ENCODE results near the gene TSSK3. TPM values are rescaled to one million over a fixed set of nuclear protein-coding genes. Genes with fewer than 3 reads are reported as not detected.

Gene TSSK3
- total and polyA plus RNA-seq, 2 experiments from 2014 or later = not detected

DNA sequence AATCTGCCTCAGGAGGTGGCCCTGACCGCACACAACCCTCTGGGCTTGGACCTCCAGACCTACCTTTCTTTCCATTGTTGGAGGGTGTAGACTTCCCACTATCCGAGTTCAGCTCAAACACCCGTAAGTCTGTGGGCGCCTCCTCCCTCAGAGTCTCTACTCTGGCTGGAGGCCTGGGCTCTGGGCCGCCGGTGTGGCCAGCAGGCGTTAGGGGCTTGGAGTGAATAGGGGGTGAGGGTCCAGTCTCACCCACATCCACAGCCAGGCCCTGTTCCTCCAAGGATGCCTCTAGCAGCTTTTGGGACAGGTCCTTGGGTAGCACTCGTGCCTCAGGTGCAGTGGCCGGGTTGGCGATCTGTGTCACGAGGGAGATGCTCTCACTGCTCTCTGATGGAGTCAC, 13.9 kb downstream of the TSSK3 start (continued):
- no peak for TF ChIP-seq REST (IDR thresholded peaks at IDR 0.05; ENCODE audit: unreplicated experiment)
- no peak for TF ChIP-seq EZH2 (IDR thresholded peaks at IDR 0.05; ENCODE audit: low read depth, unreplicated experiment)
- no peak for TF ChIP-seq STAT1 (IDR thresholded peaks at IDR 0.05; ENCODE audit: unreplicated experiment)
- no peak for TF ChIP-seq NANOG (IDR thresholded peaks at IDR 0.05; ENCODE audit: borderline replicate concordance)
- TF ChIP-seq CREB1 (CRISPR knock-in tag; IDR thresholded peaks at IDR 0.05; ENCODE audit: low read depth) = no peak
- TF ChIP-seq, protein P1, sequence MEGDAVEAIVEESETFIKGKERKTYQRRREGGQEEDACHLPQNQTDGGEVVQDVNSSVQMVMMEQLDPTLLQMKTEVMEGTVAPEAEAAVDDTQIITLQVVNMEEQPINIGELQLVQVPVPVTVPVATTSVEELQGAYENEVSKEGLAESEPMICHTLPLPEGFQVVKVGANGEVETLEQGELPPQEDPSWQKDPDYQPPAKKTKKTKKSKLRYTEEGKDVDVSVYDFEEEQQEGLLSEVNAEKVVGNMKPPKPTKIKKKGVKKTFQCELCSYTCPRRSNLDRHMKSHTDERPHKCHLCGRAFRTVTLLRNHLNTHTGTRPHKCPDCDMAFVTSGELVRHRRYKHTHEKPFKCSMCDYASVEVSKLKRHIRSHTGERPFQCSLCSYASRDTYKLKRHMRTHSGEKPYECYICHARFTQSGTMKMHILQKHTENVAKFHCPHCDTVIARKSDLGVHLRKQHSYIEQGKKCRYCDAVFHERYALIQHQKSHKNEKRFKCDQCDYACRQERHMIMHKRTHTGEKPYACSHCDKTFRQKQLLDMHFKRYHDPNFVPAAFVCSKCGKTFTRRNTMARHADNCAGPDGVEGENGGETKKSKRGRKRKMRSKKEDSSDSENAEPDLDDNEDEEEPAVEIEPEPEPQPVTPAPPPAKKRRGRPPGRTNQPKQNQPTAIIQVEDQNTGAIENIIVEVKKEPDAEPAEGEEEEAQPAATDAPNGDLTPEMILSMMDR (conservative IDR thresholded peaks at IDR 0.05; ENCODE audit: low read depth in 2 of 2) = no peak
- no peak for TF ChIP-seq ETS1 (IDR thresholded peaks at IDR 0.05)
- no peak for TF ChIP-seq ZNF331 (CRISPR knock-in tag; IDR thresholded peaks at IDR 0.05; ENCODE audit: low read depth)

DNA sequence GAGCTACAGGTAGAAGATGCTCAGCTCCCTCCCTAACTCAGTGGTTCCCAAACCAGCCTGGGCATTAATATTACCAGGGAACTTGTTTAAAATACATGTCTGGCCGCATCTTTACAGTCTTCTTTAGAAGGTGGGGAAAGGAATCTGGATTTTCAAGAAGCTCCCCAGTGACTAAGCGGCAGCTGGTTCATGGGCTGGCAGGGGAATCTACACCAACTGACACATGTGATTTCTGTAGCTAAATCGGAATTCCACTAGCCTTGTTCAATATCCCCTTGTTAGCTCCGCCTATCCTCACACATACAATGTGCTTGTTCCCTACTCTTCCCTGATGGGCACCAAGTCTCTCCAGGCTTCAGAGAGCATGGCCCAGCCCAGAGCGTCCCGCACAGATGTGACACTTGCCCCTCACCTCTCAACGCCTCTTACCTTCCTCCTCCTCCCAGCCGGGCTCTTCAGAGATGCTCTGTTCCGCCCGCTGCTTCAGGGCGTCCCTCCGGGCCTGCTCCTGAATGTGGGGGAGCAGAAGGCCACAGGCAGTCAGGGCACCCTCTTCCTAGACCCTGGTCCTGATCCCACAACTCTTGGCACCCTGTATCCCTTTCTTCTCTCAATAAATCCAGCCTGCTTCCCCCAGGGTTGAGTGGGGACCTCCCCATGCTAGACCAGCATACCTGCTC, 15.3 kb downstream of the TSSK3 start:
- H3K36me3 Mint-ChIP-seq (ENCODE audit: low read depth) = peaks cover 75% of the 10 kb centered on the region
- DNase-seq (ENCODE audit: low spot score) (no peak), ATAC-seq (no peak)
- no peak overlapping the region for H3K4me3 Mint-ChIP-seq
- Histone ChIP-seq H3K79me2 (replicated peaks; ENCODE audit: insufficient read depth) (no peaks in the 10 kb centered on the region), H3K4me2 (no peak overlapping the region), H3K27ac (ENCODE audit: low read depth) (no peak overlapping the region), H3K9me2 (ENCODE audit: insufficient read depth) (no peaks in the 10 kb centered on the region), H3K27me3 (ENCODE audit: insufficient read depth) (no peaks in the 10 kb centered on the region), H3K4me3 (no peak overlapping the region), H3K36me3 (ENCODE audit: insufficient read depth) (peaks cover 16% of the 10 kb centered on the region; the same call in 1 of the 2 replicates), H2AFZ (no peak overlapping the region), H3K4me1 (ENCODE audit: insufficient read depth) (no peaks in the 10 kb centered on the region), H3F3A (replicated peaks; ENCODE audit: low read depth) (no peaks in the 10 kb centered on the region), H4K20me1 (replicated peaks; ENCODE audit: insufficient read depth) (peaks cover 9% of the 10 kb centered on the region)
- no peaks in the 10 kb centered on the region; the same call in 1 of the 3 replicates for H3K9me3 Mint-ChIP-seq
- no peaks in the 10 kb centered on the region for H3K4me1 Mint-ChIP-seq
- H3K27ac Mint-ChIP-seq = no peak overlapping the region
- H3K27me3 Mint-ChIP-seq (ENCODE audit: insufficient read depth, low read depth, poor library complexity) = peaks cover 6% of the 10 kb centered on the region
- no peak for TF ChIP-seq EZH2phosphoT487 (IDR thresholded peaks at IDR 0.05; ENCODE audit: unreplicated experiment)
- no peak for TF ChIP-seq REST (IDR thresholded peaks at IDR 0.05; ENCODE audit: unreplicated experiment)
- TF ChIP-seq STAT1 (IDR thresholded peaks at IDR 0.05; ENCODE audit: unreplicated experiment) = no peak
